Activated B cell treated with CpG ODN at 0.5 μM for 24 hours (primary cell): ENCODE data around the gene PRRC2B. TPM values are rescaled to one million over a fixed set of nuclear protein-coding genes. Genes with fewer than 3 reads are reported as not detected.

ENCODE experiments used
- ATAC-seq: fragments of 200-7000 bp; cut with Tn5 transposase; one replicate; pipeline ENCODE4 v1.10.0; 2021; ENCODE audit warnings: low read depth, mild to moderate bottlenecking, moderate library complexity
- CTCF ChIA-PET: fragments of 350-600 bp; sonication (Branson Sonifier 250); formaldehyde crosslinking; loops from one replicate; lab custom pipeline; 2021; ENCODE audit warnings: antibody characterized with exemption; lab: Charles Lee
- POLR2A ChIA-PET: fragments of 350-600 bp; sonication (Branson Sonifier 250); formaldehyde crosslinking; loops from one replicate; lab custom pipeline; 2021; ENCODE audit warnings: antibody characterized with exemption; lab: Charles Lee
- DNase-seq: peaks from one replicate; pipeline ENCODE4 v3.0.0; 2022
- H3K27ac Mint-ChIP-seq: one replicate; pipeline ENCODE4 v1.8.0; 2020; ENCODE audit warnings: mixed read lengths
- H3K27me3 Mint-ChIP-seq: one replicate; pipeline ENCODE4 v1.8.0; 2021; ENCODE audit warnings: mixed read lengths
- H3K36me3 Mint-ChIP-seq: one replicate; pipeline ENCODE4 v1.8.0; 2021; ENCODE audit warnings: low read depth, mixed read lengths
- H3K4me1 Mint-ChIP-seq: one replicate; pipeline ENCODE4 v1.8.0; 2021; ENCODE audit warnings: mixed read lengths
- H3K4me3 Mint-ChIP-seq: one replicate; pipeline ENCODE4 v1.8.0; 2020; ENCODE audit warnings: mild to moderate bottlenecking, mixed read lengths
- H3K9me3 Mint-ChIP-seq: one replicate; pipeline ENCODE4 v1.8.0; 2020; ENCODE audit warnings: mixed read lengths
- CTCF ChIP-seq: fragments of 200-600 bp; IDR thresholded peaks from one replicate; pipeline ENCODE4 v1.8.0; 2022; ENCODE audit warnings: antibody characterized with exemption, mild to moderate bottlenecking
- intact Hi-C: fragments of 100-400 bp; cut with micrococcal nuclease; formaldehyde crosslinking; loops from one replicate; pipeline ENCODE4 v1.15.1; 2024
- total RNA-seq: library from RNA; stranded (reverse); gene quantifications from 2 replicates; pipeline ENCODE4 v1.2.3, GENCODE V29; 2022

The PRRC2B gene
- total RNA-seq, 1 donor from 2014 or later: 206 TPM

- ChIA-PET CTCF (no interaction called here), POLR2A (no interaction called here)
- Mint-ChIP-seq H3K27me3 (no peaks in the 10 kb centered on the region), H3K4me3 (peak overlapping the region; percentile 44), H3K27ac (peak overlapping the region; percentile 77), H3K36me3 (peaks cover 32% of the 10 kb centered on the region), H3K9me3 (no peaks in the 10 kb centered on the region), H3K4me1 (peaks cover 87% of the 10 kb centered on the region)
- no peak for TF ChIP-seq CTCF
- ATAC-seq: no peak
- intact Hi-C loops: loop anchor here (2.0 kb wide), 2 partner anchors 15 to 17 kb away; partner anchors contain the start of gene PRRC2B
- DNase-seq: no peak
Measured at GRCh38 chr9:131409458-131409992, 15.6 kb downstream of the PRRC2B start.

GRCh38 chr9:131410044-131410491, 16.2 kb downstream of the PRRC2B start:
- Mint-ChIP-seq H3K4me3 (peak overlapping the region; percentile 44), H3K27ac (peak overlapping the region; percentile 77), H3K4me1 (peaks cover 87% of the 10 kb centered on the region), H3K36me3 (peaks cover 32% of the 10 kb centered on the region), H3K27me3 (no peaks in the 10 kb centered on the region), H3K9me3 (no peaks in the 10 kb centered on the region)
- ATAC-seq (no peak), DNase-seq (no peak)
- ChIA-PET POLR2A (interaction anchor here (0.6 to 0.7 kb wide), 2 partner anchors 226 to 334 kb away, joined by 3 to 4 read pairs; no protein-coding TSS in a partner anchor), CTCF (no interaction called here)
- intact Hi-C loops: no loop called here
- no peak for TF ChIP-seq CTCF

- CTCF ChIA-PET: no interaction called here
- H3K4me1 Mint-ChIP-seq: peaks cover 85% of the 10 kb centered on the region
- intact Hi-C loops: no loop called here
Measured at GRCh38 chr9:131411719-131412681, 18.1 kb downstream of the PRRC2B start.

GRCh38 chr9:131416509-131416908, 22.6 kb downstream of the PRRC2B start:
- ATAC-seq (no peak), DNase-seq (no peak)
- no peak for TF ChIP-seq CTCF
- no peak overlapping the region for H3K4me3 Mint-ChIP-seq
- ChIA-PET CTCF (no interaction called here), POLR2A (no interaction called here)
- H3K27ac Mint-ChIP-seq: peak overlapping the region; percentile 37
- peaks cover 48% of the 10 kb centered on the region for H3K36me3 Mint-ChIP-seq
- no peaks in the 10 kb centered on the region for H3K27me3 Mint-ChIP-seq
- H3K4me1 Mint-ChIP-seq: peaks cover 84% of the 10 kb centered on the region
- intact Hi-C loops: no loop called here
- no peaks in the 10 kb centered on the region for H3K9me3 Mint-ChIP-seq

More at GRCh38 chr9:131411719-131412681, 18.1 kb downstream of the PRRC2B start:
- no peak for TF ChIP-seq CTCF
- ATAC-seq (no peak), DNase-seq (no peak)
- Mint-ChIP-seq H3K4me3 (no peak overlapping the region), H3K27ac (no peak overlapping the region), H3K27me3 (no peaks in the 10 kb centered on the region), H3K9me3 (no peaks in the 10 kb centered on the region), H3K36me3 (peaks cover 25% of the 10 kb centered on the region)
- POLR2A ChIA-PET: interaction anchor here (0.6 to 1.2 kb wide), 2 partner anchors 38 to 251 kb away, joined by 3 to 5 read pairs; no protein-coding TSS in a partner anchor
